HG03095 (cell line): ENCODE results near the gene ERBB3.

Experiments
- ATAC-seq: cut with Tn5 transposase; IDR thresholded peaks from one replicate; pipeline ENCODE4 v1.9.1; 2021; ENCODE audit warnings: moderate library complexity; ENCODE audit not compliant: unreplicated experiment

Gene ERBB3

GRCh38 chr12:56078931-56079722 is 838 bp upstream of the ERBB3 start:
- no peak for ATAC-seq

- no peak for ATAC-seq
Measured at GRCh38 chr12:56080556-56081138, 682 bp downstream of the ERBB3 start.

GRCh38 chr12:56081393-56082347 is 1.7 kb downstream of the ERBB3 start:
- no peak for ATAC-seq

- no peak for ATAC-seq
Measured at GRCh38 chr12:56082382-56082781, 2.4 kb downstream of the ERBB3 start.

GRCh38 chr12:56082967-56083366 is 3.0 kb downstream of the ERBB3 start:
- ATAC-seq, result no peak

- ATAC-seq, result no peak
Measured at GRCh38 chr12:56084958-56085543, 5.1 kb downstream of the ERBB3 start.

- no peak for ATAC-seq
Measured at GRCh38 chr12:56086096-56086495, 6.1 kb downstream of the ERBB3 start.

GRCh38 chr12:56086608-56087007 is 6.6 kb downstream of the ERBB3 start:
- no peak for ATAC-seq

GRCh38 chr12:56087220-56087619 is 7.3 kb downstream of the ERBB3 start:
- ATAC-seq, result no peak

- ATAC-seq, result no peak
Measured at GRCh38 chr12:56097738-56098137, 17.8 kb downstream of the ERBB3 start.

- ATAC-seq, result no peak
Measured at GRCh38 chr12:56098592-56098991, 18.6 kb downstream of the ERBB3 start.

- ATAC-seq, result no peak
Measured at GRCh38 chr12:56099787-56100186, 19.8 kb downstream of the ERBB3 start.

GRCh38 chr12:56101045-56101444 is 21.1 kb downstream of the ERBB3 start:
- ATAC-seq, result no peak

GRCh38 chr12:56102683-56103065 is 22.7 kb downstream of the ERBB3 start:
- ATAC-seq, result no peak

GRCh38 chr12:56103066-56103711 is 23.2 kb downstream of the ERBB3 start:
- no peak for ATAC-seq

- ATAC-seq, result no peak
Measured at GRCh38 chr12:56103823-56104108, 23.8 kb downstream of the ERBB3 start.

GRCh38 chr12:56104109-56104814 is 24.3 kb downstream of the ERBB3 start, which contains the start of gene PA2G4:
Gene PA2G4 (plus strand): TSS chr12:56104559. CDS start chr12:56104738, 179 bp downstream.
- ATAC-seq, result peak; percentile 91

GRCh38 chr12:56104815-56105608 is 25.0 kb downstream of the ERBB3 start:
- ATAC-seq, result peak; percentile 10

GRCh38 chr12:56105609-56105902 is 25.6 kb downstream of the ERBB3 start:
- no peak for ATAC-seq

GRCh38 chr12:56107242-56107641 is 27.3 kb downstream of the ERBB3 start:
- no peak for ATAC-seq
